Glutamatergic neuron (in vitro differentiated cells): Measurements from ENCODE around the gene DRGX. TPM values are rescaled to one million over a fixed set of nuclear protein-coding genes. Genes with fewer than 3 reads are reported as not detected.

Source experiments
- DNase-seq: peaks from one replicate; pipeline ENCODE4 v3.0.0; 2022
- H3K27ac Mint-ChIP-seq: one replicate; pipeline ENCODE4 v1.8.0; 2020; ENCODE audit warnings: mild to moderate bottlenecking, mixed read lengths, inconsistent platforms; ENCODE audit not compliant: unreplicated experiment
- H3K27me3 Mint-ChIP-seq: one replicate; pipeline ENCODE4 v1.8.0; 2020; ENCODE audit warnings: mild to moderate bottlenecking, moderate library complexity, mixed read lengths, inconsistent platforms; ENCODE audit not compliant: unreplicated experiment
- H3K36me3 Mint-ChIP-seq: one replicate; pipeline ENCODE4 v1.8.0; 2020; ENCODE audit warnings: mild to moderate bottlenecking, mixed read lengths, inconsistent platforms; ENCODE audit not compliant: unreplicated experiment
- H3K4me1 Mint-ChIP-seq: one replicate; pipeline ENCODE4 v1.8.0; 2020; ENCODE audit warnings: mild to moderate bottlenecking, low read depth, mixed read lengths, inconsistent platforms; ENCODE audit not compliant: unreplicated experiment
- H3K4me3 Mint-ChIP-seq: one replicate; pipeline ENCODE4 v1.8.0; 2020; ENCODE audit warnings: mild to moderate bottlenecking, mixed read lengths, inconsistent platforms; ENCODE audit not compliant: unreplicated experiment
- H3K9me3 Mint-ChIP-seq: one replicate; pipeline ENCODE4 v1.8.0; 2020; ENCODE audit warnings: mild to moderate bottlenecking, moderate library complexity, mixed read lengths, inconsistent platforms; ENCODE audit not compliant: unreplicated experiment
- CTCF ChIP-seq: fragments of 200-600 bp; sonication (generic); IDR thresholded peaks from one replicate; pipeline ENCODE4 v1.5.0; 2021; ENCODE audit not compliant: partially characterized antibody, unreplicated experiment
- total RNA-seq: library from RNA; stranded (reverse); fragmentation: NEBNext Ultra II Directional; extraction: Animal tissue kit (Norgen Biotek cat#: 25700); gene quantifications from one replicate; pipeline ENCODE4 v1.2.1, GENCODE V29; 2021; ENCODE audit not compliant: unreplicated experiment

Gene DRGX
- total RNA-seq, 1 donor from 2014 or later: 65.2 TPM

DNA sequence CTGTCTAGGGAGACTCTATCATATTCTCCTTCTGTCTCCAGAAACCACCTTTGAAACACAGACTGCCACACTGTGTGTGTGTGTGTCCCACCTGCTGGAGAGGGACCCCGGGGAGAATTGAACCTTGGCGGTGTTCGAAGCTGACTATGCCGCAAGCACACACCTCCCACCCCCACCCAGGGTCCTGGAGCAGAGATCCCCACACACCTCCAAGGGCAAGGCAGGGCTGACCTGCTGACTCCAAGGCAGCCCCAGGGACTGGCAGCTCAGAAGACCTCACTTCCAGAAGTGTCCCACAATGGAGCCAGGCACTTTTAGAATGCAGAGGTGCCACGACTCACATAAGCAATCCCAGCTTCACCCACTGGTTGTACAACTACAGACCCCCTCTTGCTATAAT, 13.1 kb downstream of the DRGX start:
- no peak for DNase-seq
- peaks cover 15% of the 10 kb centered on the region for H3K27me3 Mint-ChIP-seq
- no peak overlapping the region for H3K4me3 Mint-ChIP-seq
- peaks cover 24% of the 10 kb centered on the region for H3K4me1 Mint-ChIP-seq
- peaks cover 9% of the 10 kb centered on the region for H3K9me3 Mint-ChIP-seq
- no peak for TF ChIP-seq CTCF
- H3K36me3 Mint-ChIP-seq: peaks cover 11% of the 10 kb centered on the region
- no peak overlapping the region for H3K27ac Mint-ChIP-seq

DNA sequence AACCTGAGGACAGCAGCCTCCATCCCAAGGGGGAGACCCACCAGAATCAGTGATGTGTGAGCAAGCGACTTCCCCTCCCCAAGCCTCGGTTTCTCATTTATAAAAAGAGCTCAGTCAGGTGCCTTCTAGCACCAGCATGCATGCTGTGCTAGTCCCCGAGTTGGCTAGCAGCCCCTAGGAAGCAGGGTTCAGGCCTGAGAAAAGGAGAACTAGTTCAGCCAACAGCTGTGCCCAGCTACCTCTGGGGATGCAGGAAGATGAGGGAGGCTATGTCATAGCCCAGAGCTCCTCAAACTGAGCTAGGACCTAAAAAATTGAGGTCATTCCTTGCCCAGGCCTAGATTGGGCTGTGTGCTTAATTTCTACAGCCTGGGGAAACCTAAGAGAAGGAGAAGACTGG, 13.7 kb downstream of the DRGX start:
- H3K27ac Mint-ChIP-seq: no peak overlapping the region
- TF ChIP-seq CTCF: no peak
- peaks cover 30% of the 10 kb centered on the region for H3K4me1 Mint-ChIP-seq
- peaks cover 19% of the 10 kb centered on the region for H3K27me3 Mint-ChIP-seq
- DNase-seq: no peak
- H3K9me3 Mint-ChIP-seq: peaks cover 9% of the 10 kb centered on the region
- H3K36me3 Mint-ChIP-seq: peaks cover 11% of the 10 kb centered on the region
- no peak overlapping the region for H3K4me3 Mint-ChIP-seq

- Mint-ChIP-seq H3K36me3 (peaks cover 11% of the 10 kb centered on the region), H3K27ac (no peak overlapping the region), H3K9me3 (peaks cover 9% of the 10 kb centered on the region), H3K4me1 (peaks cover 36% of the 10 kb centered on the region), H3K4me3 (no peak overlapping the region), H3K27me3 (peaks cover 16% of the 10 kb centered on the region)
- DNase-seq: no peak
- TF ChIP-seq CTCF: no peak
Observed at GRCh38 chr10:49381111-49381900, 14.6 kb downstream of the DRGX start.

- Mint-ChIP-seq H3K9me3 (peaks cover 7% of the 10 kb centered on the region), H3K27me3 (peaks cover 20% of the 10 kb centered on the region), H3K4me3 (peak overlapping the region; percentile 32), H3K27ac (no peak overlapping the region), H3K36me3 (peaks cover 11% of the 10 kb centered on the region), H3K4me1 (peaks cover 42% of the 10 kb centered on the region)
- no peak for DNase-seq
- peak; percentile 19 for TF ChIP-seq CTCF
Observed at GRCh38 chr10:49379596-49380410, 16.1 kb downstream of the DRGX start.

DNA sequence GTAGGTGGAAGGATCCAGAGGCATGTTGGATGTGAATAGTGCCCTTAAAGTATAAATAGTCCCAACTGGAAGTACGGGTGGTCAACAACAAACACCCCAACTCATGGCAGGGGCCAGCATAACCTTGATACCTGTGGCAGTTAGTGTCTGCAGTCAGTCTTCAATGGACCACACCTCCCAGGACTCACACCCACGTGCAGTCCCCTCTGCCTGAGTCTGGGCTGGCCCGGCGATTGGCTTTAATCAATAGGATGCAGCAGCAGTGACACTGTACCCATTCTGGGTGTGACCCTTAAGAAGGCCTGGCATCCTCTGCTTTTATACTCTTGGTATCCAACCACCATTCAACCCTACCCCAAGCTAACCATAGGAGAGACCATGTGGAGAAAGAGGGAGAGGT, 18.6 kb downstream of the DRGX start:
- Mint-ChIP-seq H3K27me3 (peaks cover 24% of the 10 kb centered on the region), H3K9me3 (peaks cover 9% of the 10 kb centered on the region), H3K4me1 (peaks cover 51% of the 10 kb centered on the region), H3K27ac (peak overlapping the region; percentile 59), H3K36me3 (peaks cover 6% of the 10 kb centered on the region), H3K4me3 (no peak overlapping the region)
- DNase-seq: no peak
- TF ChIP-seq CTCF: no peak
